ENCODE measurements around the gene UMODL1.

GRCh38 chr21:42143111-42143510 is 72.0 kb downstream of the UMODL1 start:
- TF ChIP-seq POLR2AphosphoS5 (IDR thresholded peaks at IDR 0.05; ENCODE audit: low read depth, low read length), result no peak
- TF ChIP-seq TAF1 (IDR thresholded peaks at IDR 0.05; ENCODE audit: low read depth, low read length), result no peak
